Stimulated activated CD8-positive, alpha-beta memory T cell treated with anti-CD3 and anti-CD28 coated beads, Interleukin-7, amount 100 ng/mL, for 48 hours (primary cell): ENCODE results near the gene PSAPL1.

ENCODE experiments used
- DNase-seq, 2 donors: peaks; one replicate each; pipeline ENCODE4 v3.0.0-alpha.2; 2020; ENCODE audit warnings: low read depth in 1 of 2; ENCODE audit errors: extremely low read depth in 1 of 2

Gene PSAPL1

DNA sequence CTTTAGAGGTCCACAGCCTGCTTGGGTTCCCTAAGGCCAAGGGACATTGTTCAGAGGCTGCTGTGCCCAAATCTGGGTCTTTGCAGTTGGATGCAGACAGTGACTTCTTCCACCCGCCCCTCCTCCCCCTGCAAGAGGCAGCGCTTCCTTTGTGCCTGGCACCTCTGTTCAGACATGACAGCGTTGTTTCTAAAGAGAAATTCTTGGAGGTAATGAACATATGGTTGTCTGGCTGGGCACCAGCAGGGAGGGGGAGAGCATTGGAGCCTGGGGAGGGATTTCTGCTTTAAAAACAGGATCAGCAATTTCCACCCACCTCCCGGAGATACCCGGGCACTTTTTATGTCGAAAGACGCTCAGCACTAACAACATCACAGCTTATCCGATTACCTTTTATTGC is 51.5 kb downstream of the PSAPL1 start:
- DNase-seq: no peak

DNA sequence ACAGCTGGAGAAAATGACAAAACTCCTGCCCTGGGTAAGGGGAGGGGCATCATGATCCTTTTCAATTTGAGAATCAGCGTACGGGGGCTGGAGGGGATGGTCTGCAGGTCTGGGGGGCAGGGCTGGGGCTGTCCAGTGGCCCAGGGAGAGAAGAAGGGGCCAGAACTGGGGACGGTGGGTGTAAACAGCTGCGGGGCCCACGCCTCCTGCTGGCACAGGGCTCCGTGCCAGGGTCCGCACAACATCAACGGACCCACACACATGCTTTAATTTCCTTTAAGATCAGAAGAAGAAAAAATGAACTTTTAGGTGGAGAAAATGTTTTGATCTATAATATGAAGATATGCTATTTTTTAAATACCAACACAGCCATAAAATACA is 52.1 kb downstream of the PSAPL1 start:
- no peak for DNase-seq

DNA sequence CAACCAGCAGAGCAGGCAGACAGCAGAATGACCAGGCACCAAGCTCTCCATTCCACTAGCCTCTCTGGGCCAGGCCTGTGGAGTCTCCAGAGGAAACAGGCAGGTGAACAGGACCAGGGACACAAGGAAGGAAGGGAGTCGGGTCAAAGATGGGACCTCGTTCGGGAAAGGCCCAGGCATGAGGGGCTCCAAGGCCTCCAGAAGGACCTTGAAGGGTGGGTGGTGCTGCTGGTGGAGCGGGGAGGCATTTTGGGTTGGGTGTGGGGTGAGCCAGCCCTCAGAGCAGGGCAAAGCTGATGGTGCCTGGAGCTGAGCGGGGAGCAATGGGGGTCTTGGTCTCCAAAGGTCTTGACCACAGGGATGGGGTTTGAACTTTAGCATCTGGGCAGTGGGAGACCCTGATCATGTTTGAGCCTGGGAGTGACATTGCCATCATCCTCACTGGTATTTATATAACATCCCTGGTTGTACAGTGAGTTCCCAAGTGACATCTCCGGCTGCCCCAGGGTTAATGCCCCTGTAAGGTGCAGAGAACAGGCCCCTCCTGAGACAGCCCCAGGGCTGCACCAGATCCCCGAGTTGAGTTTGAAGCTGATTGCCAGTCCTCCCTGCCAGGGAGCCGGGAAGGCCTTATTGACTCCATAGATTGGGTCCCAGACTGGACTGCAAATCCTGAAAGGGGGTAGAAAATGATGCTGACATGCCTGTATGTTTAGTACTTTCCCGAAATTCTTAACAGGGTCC is 52.7 kb downstream of the PSAPL1 start:
- no peak for DNase-seq

DNA sequence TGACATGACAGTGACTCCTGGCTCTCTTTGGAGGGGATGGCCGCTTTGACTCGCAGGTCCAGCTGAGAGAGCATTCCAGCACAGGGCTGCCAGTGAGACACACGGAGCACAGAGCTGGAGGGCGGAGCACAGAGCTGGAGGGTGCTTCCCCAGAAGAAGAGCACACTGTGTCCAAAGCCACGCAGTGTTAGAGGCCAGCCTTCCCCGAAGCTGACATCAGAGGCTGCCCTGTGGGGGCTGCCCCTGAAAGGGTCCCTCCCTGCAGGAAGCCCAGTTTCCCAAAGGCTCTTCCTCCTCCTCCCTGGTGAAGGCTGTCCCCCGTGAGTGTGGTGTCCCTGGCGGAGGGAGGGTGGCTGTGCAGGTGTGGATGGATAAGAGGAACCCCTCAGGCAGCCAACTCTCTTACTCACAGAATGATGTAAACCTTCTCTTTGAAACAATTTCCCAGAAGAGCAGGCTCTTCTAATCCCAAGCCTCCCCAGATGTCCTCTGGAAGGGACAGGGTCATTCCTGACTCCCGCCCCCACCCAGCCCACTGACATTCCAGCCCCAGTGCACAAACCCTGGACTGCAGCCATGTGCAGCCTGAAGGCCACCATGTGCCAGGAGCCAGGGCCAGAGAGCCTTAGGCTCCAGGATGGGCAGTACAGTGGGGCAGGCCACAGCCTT is 53.4 kb downstream of the PSAPL1 start:
- DNase-seq: no peak
